ENCODE data around the gene WWP2. TPM values are rescaled to one million over a fixed set of nuclear protein-coding genes. Genes with fewer than 3 reads are reported as not detected.

WWP2 gene
- polyA plus RNA-seq, 1 donor from 2014 or later, result 11.9 TPM

- Histone ChIP-seq H3K9me3 (ENCODE audit: low read length) (no peaks in the 10 kb centered on the region), H3K9me2 (ENCODE audit: insufficient read depth, low read length) (no peaks in the 10 kb centered on the region), H3K36me3 (ENCODE audit: insufficient read depth, low read length) (no peaks in the 10 kb centered on the region), H3K27ac (ENCODE audit: low read length) (no peak overlapping the region), H3F3A (ENCODE audit: insufficient read depth, low read length, poor library complexity, severe bottlenecking) (no peaks in the 10 kb centered on the region), H2AFZ (ENCODE audit: low read depth, low read length) (no peak overlapping the region), H3K27me3 (ENCODE audit: insufficient read depth, low read depth, low read length) (no peaks in the 10 kb centered on the region), H3K4me2 (ENCODE audit: low read length) (no peak overlapping the region), H3K79me2 (replicated peaks; ENCODE audit: insufficient read depth, low read length) (no peaks in the 10 kb centered on the region), H3K4me3 (ENCODE audit: low read length) (no peak overlapping the region), H3K9ac (ENCODE audit: low read length) (no peak overlapping the region), H4K20me1 (ENCODE audit: insufficient read depth) (no peaks in the 10 kb centered on the region)
- TF ChIP-seq SMC3 (conservative IDR thresholded peaks at IDR 0.05; ENCODE audit: poor library complexity) (no peak), RAD21 (conservative IDR thresholded peaks at IDR 0.05) (no peak), CTCF (IDR thresholded peaks at IDR 0.05; ENCODE audit: poor library complexity, severe bottlenecking) (no peak), REST (IDR thresholded peaks at IDR 0.05; ENCODE audit: borderline replicate concordance) (no peak), TAF1 (IDR thresholded peaks at IDR 0.05; ENCODE audit: low read depth) (no peak), EP300 (conservative IDR thresholded peaks at IDR 0.05; ENCODE audit: poor library complexity, severe bottlenecking) (no peak), EZH2 (IDR thresholded peaks at IDR 0.05; ENCODE audit: borderline replicate concordance, insufficient read depth, low read length, poor library complexity, severe bottlenecking) (no peak), POLR2AphosphoS5 (IDR thresholded peaks at IDR 0.05) (no peak), MXI1 (conservative IDR thresholded peaks at IDR 0.05; ENCODE audit: poor library complexity, severe bottlenecking) (no peak)
Measured at GRCh38 chr16:69717066-69717465, 45.1 kb upstream of the WWP2 start.

- no peaks in the 10 kb centered on the region for H3F3A ChIP-seq (ENCODE audit: insufficient read depth, low read length, poor library complexity, severe bottlenecking)
- no peaks in the 10 kb centered on the region for H3K79me2 ChIP-seq (replicated peaks; ENCODE audit: insufficient read depth, low read length)
- H3K9me2 ChIP-seq (ENCODE audit: insufficient read depth, low read length), result no peaks in the 10 kb centered on the region
- no peak for TF ChIP-seq SMC3 (conservative IDR thresholded peaks at IDR 0.05; ENCODE audit: poor library complexity)
- TF ChIP-seq EP300 (conservative IDR thresholded peaks at IDR 0.05; ENCODE audit: poor library complexity, severe bottlenecking), result no peak
- TF ChIP-seq EZH2 (IDR thresholded peaks at IDR 0.05; ENCODE audit: borderline replicate concordance, insufficient read depth, low read length, poor library complexity, severe bottlenecking), result no peak
- TF ChIP-seq MXI1 (conservative IDR thresholded peaks at IDR 0.05; ENCODE audit: poor library complexity, severe bottlenecking), result no peak
- TF ChIP-seq POLR2AphosphoS5 (IDR thresholded peaks at IDR 0.05), result no peak
- TF ChIP-seq CTCF (IDR thresholded peaks at IDR 0.05; ENCODE audit: poor library complexity, severe bottlenecking), result no peak
- TF ChIP-seq TAF1 (IDR thresholded peaks at IDR 0.05; ENCODE audit: low read depth), result no peak
- TF ChIP-seq RAD21 (conservative IDR thresholded peaks at IDR 0.05), result no peak
- TF ChIP-seq REST (IDR thresholded peaks at IDR 0.05; ENCODE audit: borderline replicate concordance), result no peak
- no peak overlapping the region for H3K4me3 ChIP-seq (ENCODE audit: low read length)
- no peaks in the 10 kb centered on the region for H3K9me3 ChIP-seq (ENCODE audit: low read length)
- no peak overlapping the region for H3K9ac ChIP-seq (ENCODE audit: low read length)
- no peaks in the 10 kb centered on the region for H4K20me1 ChIP-seq (ENCODE audit: insufficient read depth)
- H3K4me2 ChIP-seq (ENCODE audit: low read length), result no peak overlapping the region
- H3K27ac ChIP-seq (ENCODE audit: low read length), result no peak overlapping the region
- no peaks in the 10 kb centered on the region for H3K27me3 ChIP-seq (ENCODE audit: insufficient read depth, low read depth, low read length)
- H2AFZ ChIP-seq (ENCODE audit: low read depth, low read length), result no peak overlapping the region
- H3K36me3 ChIP-seq (ENCODE audit: insufficient read depth, low read length), result no peaks in the 10 kb centered on the region
Measured at GRCh38 chr16:69718111-69718764, 43.9 kb upstream of the WWP2 start.
